Colon (tissue), 2 donors: ENCODE measurements around the gene PHACTR1.
"Not testable (repeated sequence)": the region's sequence is repeated elsewhere in the genome, so short reads cannot be mapped to it uniquely, and the experiment has no call there.

ENCODE experiments used
- FAIRE-seq: peaks from 2 replicates; lab custom pipeline; 2012; peaks lifted over from hg19 to GRCh38; lab: Jason Lieb, UNC
- donor health status: control.
- donor health status: control.

The PHACTR1 gene

DNA sequence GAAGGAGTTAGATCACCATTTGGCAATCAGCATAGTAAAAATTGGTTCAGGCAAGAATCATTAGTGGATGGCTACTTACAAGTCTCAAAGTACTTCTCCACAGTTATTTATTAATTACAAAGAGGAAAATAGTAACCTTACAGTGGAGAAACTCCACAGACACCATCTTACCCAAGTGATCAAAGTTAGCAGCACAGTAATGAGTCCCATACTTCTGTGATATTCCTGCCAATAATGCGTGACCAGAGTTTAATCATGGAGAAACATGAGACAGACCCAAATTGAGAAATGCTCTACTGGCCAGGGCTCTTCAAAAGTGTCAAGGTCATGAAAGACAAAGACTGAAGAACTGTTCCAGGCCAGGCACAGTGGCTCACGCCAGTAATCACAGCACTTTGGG, 602.3 kb downstream of the PHACTR1 start:
- FAIRE-seq = no peak

DNA sequence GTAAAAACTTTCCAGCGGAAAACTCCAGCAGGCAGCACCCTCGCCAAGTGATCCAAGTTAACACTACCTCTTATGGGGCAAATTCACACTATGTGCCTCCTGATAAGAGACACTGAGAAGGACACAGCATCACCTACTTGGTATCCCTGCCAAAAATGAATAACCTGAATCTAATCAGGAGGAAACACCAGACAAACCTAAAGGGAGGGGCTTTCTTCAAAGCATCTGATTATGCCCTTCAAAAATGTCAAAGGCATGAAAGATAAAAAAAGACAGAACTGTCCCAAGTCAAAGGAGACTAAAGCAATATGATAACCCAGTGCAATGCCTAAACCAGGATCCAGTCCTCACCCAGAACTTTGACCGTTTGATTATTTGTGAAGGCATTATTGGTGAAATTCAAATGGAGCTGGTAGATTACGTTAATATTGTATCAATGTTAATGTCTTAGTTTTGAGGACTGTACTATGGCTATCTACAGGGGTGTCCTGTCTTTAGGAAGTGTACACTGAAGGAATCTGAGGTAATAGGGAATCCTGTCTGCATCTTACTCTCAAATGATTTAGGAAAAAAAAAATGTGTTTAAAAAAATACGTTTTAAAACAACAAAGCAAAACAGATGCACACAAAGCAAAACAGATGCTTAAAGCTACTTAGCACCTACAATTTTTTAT, 603.5 kb downstream of the PHACTR1 start:
- no peak for FAIRE-seq

DNA sequence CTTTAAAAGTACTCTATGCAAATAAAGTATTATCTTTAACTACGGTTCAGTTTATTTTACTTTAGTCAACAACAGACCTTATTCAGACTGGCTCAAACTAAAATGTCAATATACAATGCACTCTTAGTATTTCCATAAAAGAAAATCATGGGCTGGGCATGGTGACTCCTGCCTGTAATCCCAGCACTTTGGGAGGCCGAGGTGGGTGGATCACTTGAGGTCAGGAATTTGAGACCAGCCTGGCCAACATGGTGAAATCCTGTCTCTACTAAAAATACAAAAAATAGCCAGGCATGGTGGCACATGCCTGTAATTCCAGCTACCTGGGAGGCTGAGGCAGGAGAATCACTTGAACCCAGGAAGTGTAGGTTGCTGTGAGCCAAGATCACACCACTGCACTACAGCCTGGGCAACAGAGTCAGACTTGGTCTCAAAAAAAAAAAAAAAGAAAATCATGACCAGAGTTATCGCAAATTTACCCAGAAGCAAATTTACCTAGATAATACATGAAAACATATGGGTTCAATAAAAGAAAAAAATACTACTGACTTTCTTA, 609.5 kb downstream of the PHACTR1 start:
- not testable (repeated sequence) for FAIRE-seq

DNA sequence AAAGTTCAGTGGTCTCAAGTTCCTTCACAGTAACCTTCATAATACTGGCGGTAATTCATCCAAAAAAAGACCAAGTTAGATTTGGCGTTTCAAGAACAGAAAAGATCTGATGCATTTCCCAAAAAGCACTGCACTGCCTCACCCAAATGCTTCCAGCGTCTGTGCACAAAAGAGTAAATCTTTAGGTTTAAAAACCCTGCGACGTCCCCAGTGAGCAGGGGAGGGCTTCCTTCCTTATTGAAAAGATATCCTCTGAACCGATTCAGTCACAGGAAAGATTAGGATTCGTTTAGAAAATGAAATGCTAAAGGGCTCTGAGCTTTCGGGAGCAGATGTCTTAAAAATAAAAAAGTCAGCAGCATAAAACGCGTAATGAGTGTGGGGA, 611.1 kb downstream of the PHACTR1 start:
- FAIRE-seq = no peak

DNA sequence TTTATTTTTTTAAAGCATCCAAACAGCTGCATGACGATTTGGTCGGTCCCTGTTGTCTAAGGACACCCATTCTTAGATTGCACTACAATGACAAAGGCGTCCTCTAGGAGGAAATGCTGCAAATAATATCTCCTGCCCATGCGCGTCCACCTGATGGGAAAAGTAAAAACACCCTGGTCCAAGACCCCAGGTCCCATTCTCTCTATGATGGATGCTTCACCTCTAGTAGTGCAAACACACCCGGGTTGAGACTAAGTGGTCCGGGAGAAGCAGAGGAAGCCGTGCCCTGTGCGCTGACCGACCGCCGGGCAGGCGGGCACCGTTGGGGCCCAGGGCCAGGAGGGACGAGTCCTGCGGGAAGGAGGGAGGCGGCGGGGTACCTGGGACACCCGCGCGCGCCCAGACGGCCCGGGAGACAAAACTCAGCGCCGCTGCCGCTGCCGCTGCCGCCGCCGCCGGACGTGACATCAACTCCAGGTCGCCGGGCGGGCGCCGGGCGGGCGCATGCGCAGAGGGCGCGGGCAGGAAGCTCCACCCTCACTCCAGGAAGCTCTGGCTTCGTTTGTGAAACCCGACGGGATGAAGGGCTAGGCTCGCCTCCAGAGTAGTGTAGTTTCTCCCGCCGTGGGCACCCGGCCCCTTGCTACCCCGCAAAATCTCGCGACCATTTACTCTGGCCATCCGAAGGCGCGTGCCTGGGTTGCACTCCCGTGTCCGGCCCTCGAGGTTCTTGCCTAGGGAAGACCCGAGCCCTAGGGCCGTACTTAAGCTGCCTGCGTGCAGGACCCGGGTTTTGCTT, 611.7 kb downstream of the PHACTR1 start, which contains the start of gene TBC1D7:
TSS of gene TBC1D7 (minus strand) at position 462 of the 799 bp plus-strand sequence. CDS start 1,639 bp downstream, outside the sequence.
- FAIRE-seq = no peak

DNA sequence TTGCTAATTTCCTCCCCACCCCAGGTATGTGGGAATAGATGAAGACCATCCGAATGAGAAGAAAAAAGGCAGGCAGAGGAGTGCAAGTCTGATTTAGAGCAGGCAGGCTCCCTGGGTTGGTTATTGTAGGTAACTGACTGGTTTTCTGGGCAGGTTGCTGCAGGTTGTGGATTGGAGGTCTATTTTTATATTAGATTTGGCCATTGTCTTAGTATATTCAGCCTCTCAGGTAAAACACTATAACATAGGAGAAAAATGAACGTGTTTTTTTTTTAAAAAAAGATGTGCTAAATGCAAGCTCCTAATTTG, 612.3 kb downstream of the PHACTR1 start:
- no peak for FAIRE-seq

DNA sequence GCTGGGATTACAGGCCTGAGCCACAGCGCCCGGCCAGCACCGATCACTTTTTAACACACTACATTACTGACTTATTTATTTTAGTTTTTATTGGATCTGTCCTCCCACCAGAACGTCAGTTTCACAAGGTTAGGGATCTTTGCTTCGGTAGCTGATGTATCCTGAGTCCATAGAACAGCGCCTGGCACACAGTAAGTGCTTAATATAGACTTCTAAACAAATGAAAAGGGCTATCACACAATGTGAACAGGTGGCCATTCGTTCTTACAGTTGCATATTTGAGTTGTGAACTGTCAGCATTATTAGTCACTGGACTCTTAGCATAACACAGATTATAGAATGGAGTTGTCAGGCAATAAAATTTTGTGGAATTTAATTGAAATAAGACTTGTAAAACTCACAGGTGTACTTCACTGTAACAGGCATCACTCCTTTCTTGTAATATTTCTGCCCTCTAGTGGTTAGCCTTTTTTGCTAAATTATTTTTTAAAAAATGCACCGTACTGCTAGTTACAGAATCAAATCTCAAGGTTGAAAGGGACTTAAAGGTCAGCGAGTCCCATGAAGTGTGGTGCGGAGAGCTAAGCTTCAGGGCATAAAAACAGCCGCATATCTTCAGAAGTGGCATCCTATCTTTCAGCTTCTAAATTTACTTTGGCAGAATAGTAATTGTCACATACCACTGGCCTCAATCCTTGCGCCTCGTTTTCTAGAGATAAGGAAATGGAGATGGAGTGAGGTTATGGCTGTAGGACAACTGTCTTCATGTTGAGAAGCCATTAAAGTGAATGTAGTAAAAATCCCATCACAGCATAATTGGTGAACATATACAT, 615.2 kb downstream of the PHACTR1 start:
- peak; percentile 18 for FAIRE-seq

DNA sequence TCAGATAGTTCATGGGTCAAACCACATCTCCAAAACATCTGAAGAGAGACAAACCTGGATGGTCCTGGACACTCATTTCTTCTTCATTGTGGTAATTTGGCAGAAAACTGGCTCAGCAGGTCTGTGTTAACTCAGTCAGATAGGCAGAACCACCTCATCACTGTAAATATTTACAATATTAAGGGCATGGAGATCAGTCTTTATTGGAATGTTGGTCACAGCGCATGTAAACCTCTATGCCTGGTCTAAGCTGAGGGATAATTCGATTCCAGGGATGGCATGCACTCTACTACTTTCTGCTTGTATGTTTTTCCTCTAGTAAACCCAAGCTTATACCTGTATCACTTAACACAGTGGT, 615.8 kb downstream of the PHACTR1 start:
- no peak for FAIRE-seq

DNA sequence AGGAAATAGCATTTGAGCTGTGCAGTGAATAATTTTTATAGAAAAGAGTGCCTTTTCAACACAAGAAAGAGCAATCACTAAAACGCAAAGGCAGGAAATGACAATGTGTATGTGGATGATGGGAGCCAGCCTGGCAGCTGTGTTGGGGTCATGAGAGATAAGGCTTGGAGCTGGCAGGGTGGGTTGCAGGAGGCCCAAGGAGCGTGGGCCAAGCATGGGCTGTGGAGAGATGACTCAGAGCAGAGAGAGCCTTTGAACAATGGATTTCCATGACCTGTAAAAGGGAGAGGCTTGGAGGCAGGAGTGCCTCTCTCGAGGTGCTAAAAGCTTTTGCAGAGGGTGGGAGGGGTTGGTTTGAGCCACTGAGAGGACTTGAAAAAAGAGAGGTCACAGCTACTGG, 618.4 kb downstream of the PHACTR1 start:
- no peak for FAIRE-seq

DNA sequence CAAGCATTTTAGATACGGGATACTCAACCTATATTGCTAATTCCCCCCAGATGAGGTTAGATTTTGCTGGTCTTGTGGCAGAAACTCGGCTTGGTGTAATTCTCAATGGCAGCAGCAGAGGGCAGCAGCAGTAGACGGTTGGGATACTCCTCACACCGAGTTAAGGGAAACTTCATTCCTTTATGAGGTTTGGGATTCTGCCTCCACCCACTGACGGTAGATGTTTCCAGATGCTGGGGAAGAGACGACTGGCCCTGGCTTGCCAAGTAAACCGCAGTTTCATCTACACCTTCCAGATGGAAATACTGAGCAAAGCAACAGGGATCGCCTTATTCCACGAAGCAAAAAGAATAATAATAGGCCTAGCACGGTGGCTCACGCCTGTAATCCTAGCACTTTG, 620.0 kb downstream of the PHACTR1 start:
- no peak for FAIRE-seq

DNA sequence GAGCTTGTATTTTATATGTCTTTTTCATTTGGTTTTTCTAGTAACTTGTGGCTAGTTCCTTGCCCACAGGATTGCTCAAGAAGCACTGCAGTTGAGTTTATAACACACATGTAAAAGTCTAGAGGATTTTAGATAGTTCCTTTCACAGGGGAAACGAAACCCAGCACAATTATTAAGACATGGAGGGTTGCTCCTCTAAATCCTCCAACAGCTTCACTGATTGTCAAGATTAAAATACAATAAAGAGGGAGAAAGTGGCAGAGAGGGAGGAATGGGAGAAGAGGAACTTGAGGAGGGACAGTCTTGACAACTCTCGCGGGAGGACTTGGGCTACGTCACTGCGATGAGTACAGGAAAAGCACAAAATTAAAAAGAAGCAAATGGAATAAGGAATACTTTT, 621.5 kb downstream of the PHACTR1 start:
- no peak for FAIRE-seq
